NCI-H1092 treated with DMSO at 0.1 percent for 48 hours (cell line): ENCODE data around the gene CCDC88B.
A peak's percentile ranks its signal among the peaks of the same experiment; 100 is the strongest.

Experiments
- DNase-seq: peaks from one replicate; lab custom pipeline; 2025; lab: John Stamatoyannopoulos, UW

CCDC88B gene

GRCh38 chr11:64362339-64362738 is 22.3 kb downstream of the CCDC88B start:
- no peak for DNase-seq

- DNase-seq: no peak
These were observed 24.4 kb downstream of the CCDC88B start for GRCh38 chr11:64364435-64364834.

- DNase-seq: no peak
These were observed 24.9 kb downstream of the CCDC88B start for GRCh38 chr11:64364911-64365310.

- DNase-seq: no peak
These were observed 26.7 kb downstream of the CCDC88B start for GRCh38 chr11:64366751-64367150.

- no peak for DNase-seq
These were observed 28.1 kb downstream of the CCDC88B start for GRCh38 chr11:64367931-64368672.

- DNase-seq: no peak
These were observed 28.7 kb downstream of the CCDC88B start for GRCh38 chr11:64368673-64369074.

- DNase-seq: no peak
These were observed 29.7 kb downstream of the CCDC88B start for GRCh38 chr11:64369440-64370421.

GRCh38 chr11:64371201-64371600 is 31.2 kb downstream of the CCDC88B start:
- DNase-seq: no peak

GRCh38 chr11:64372021-64372420 is 32.0 kb downstream of the CCDC88B start:
- peak; percentile 53 for DNase-seq

GRCh38 chr11:64372802-64373597 is 33.0 kb downstream of the CCDC88B start:
- peak; percentile 100 for DNase-seq

- no peak for DNase-seq
These were observed 33.6 kb downstream of the CCDC88B start for GRCh38 chr11:64373598-64373974.

GRCh38 chr11:64376071-64376470 is 36.1 kb downstream of the CCDC88B start:
- DNase-seq: no peak

- peak; percentile 35 for DNase-seq
These were observed 38.4 kb downstream of the CCDC88B start for GRCh38 chr11:64378335-64378880.

GRCh38 chr11:64379160-64379559 is 39.2 kb downstream of the CCDC88B start:
- no peak for DNase-seq

- no peak for DNase-seq
These were observed 40.1 kb downstream of the CCDC88B start for GRCh38 chr11:64379817-64380709.

GRCh38 chr11:64381350-64381749 is 41.3 kb downstream of the CCDC88B start:
- DNase-seq: no peak

GRCh38 chr11:64382047-64382446 is 42.0 kb downstream of the CCDC88B start:
- DNase-seq: no peak

- DNase-seq: no peak
These were observed 42.6 kb downstream of the CCDC88B start for GRCh38 chr11:64382586-64382985.

- DNase-seq: no peak
These were observed 43.6 kb downstream of the CCDC88B start for GRCh38 chr11:64383580-64383979.

- DNase-seq: no peak
These were observed 44.2 kb downstream of the CCDC88B start for GRCh38 chr11:64384028-64384737.
